SK-N-MC (cell line): Measurements from ENCODE around the gene TMEM8B.

Experiments used
- DNase-seq: peaks from one replicate; pipeline ENCODE4 v3.0.0-alpha.2; 2011; ENCODE audit warnings: low read depth, low spot score
- H3K27ac ChIP-seq: fragments of 200-600 bp; sonication (generic); 2 replicates; pipeline ENCODE4 v1.5.1; 2016; ENCODE audit warnings: mixed run types
- H3K36me3 ChIP-seq: fragments of 200-600 bp; sonication (generic); 2 replicates; pipeline ENCODE4 v1.6.1; 2017; ENCODE audit warnings: antibody characterized with exemption, low read length, mixed read lengths; ENCODE audit not compliant: insufficient read depth
- H3K4me3 ChIP-seq: fragments of 200-600 bp; sonication (generic); 2 replicates; pipeline ENCODE4 v1.5.1; 2016
- H3K9ac ChIP-seq: fragments of 200-600 bp; sonication (generic); 2 replicates; pipeline ENCODE4 v1.8.0; 2017; ENCODE audit warnings: mixed run types, mixed read lengths; ENCODE audit not compliant: insufficient read length
- H3K9me3 ChIP-seq: fragments of 200-600 bp; sonication (generic); 2 replicates; pipeline ENCODE4 v1.6.1; 2017; ENCODE audit warnings: low read depth, mild to moderate bottlenecking, antibody characterized with exemption, low read length, moderate library complexity, mixed read lengths
- EZH2 ChIP-seq: fragments of 200-600 bp; sonication (generic); IDR thresholded peaks from one replicate; pipeline ENCODE4 v1.6.1; 2017; ENCODE audit warnings: antibody characterized with exemption
- FOXP2 ChIP-seq: optimal IDR thresholded peaks from 2 replicates; pipeline ENCODE3; 2011; ENCODE audit warnings: mild to moderate bottlenecking, moderate library complexity; ENCODE audit not compliant: insufficient read depth; ENCODE audit errors: extremely low read length, control extremely low read depth
- POLR2AphosphoS5 ChIP-seq: IDR thresholded peaks from 2 replicates; pipeline ENCODE4 v1.6.1; 2012; ENCODE audit warnings: mild to moderate bottlenecking, low read depth, low read length, borderline replicate concordance

Gene TMEM8B

GRCh38 chr9:35862328-35862727 is 33.3 kb downstream of the TMEM8B start:
- DNase-seq: no peak
- Histone ChIP-seq H3K9me3 (no peaks in the 10 kb centered on the region), H3K36me3 (no peaks in the 10 kb centered on the region), H3K27ac (no peak overlapping the region), H3K9ac (no peak overlapping the region), H3K4me3 (no peak overlapping the region)
- TF ChIP-seq FOXP2 (no peak), POLR2AphosphoS5 (no peak), EZH2 (no peak)

- no peak for DNase-seq
- Histone ChIP-seq H3K36me3 (no peaks in the 10 kb centered on the region), H3K27ac (no peak overlapping the region), H3K4me3 (no peak overlapping the region), H3K9me3 (no peaks in the 10 kb centered on the region), H3K9ac (no peak overlapping the region)
- no peak for TF ChIP-seq FOXP2
Observed at GRCh38 chr9:35863583-35863982, 34.6 kb downstream of the TMEM8B start.

GRCh38 chr9:35864695-35865255 is 35.7 kb downstream of the TMEM8B start:
- DNase-seq: no peak
- TF ChIP-seq FOXP2 (no peak), POLR2AphosphoS5 (no peak), EZH2 (no peak)
- no peaks in the 10 kb centered on the region for H3K36me3 ChIP-seq
- H3K9ac ChIP-seq: no peak overlapping the region
- no peak overlapping the region for H3K27ac ChIP-seq
- no peaks in the 10 kb centered on the region for H3K9me3 ChIP-seq
- no peak overlapping the region for H3K4me3 ChIP-seq

- Histone ChIP-seq H3K36me3 (no peaks in the 10 kb centered on the region), H3K9me3 (no peaks in the 10 kb centered on the region), H3K27ac (no peak overlapping the region), H3K4me3 (no peak overlapping the region), H3K9ac (no peak overlapping the region)
- TF ChIP-seq EZH2: no peak
- no peak for TF ChIP-seq POLR2AphosphoS5
- no peak for TF ChIP-seq FOXP2
- no peak for DNase-seq
Observed at GRCh38 chr9:35867538-35867937, 38.5 kb downstream of the TMEM8B start.

- H3K4me3 ChIP-seq: no peak overlapping the region
- no peak overlapping the region for H3K9ac ChIP-seq
- H3K9me3 ChIP-seq: no peaks in the 10 kb centered on the region
- H3K36me3 ChIP-seq: no peaks in the 10 kb centered on the region
- TF ChIP-seq POLR2AphosphoS5 (no peak), FOXP2 (no peak), EZH2 (no peak)
- no peak for DNase-seq
- no peak overlapping the region for H3K27ac ChIP-seq
Observed at GRCh38 chr9:35868933-35869332, 39.9 kb downstream of the TMEM8B start.

GRCh38 chr9:35869621-35870216 is 40.7 kb downstream of the TMEM8B start:
- no peak overlapping the region for H3K9ac ChIP-seq
- H3K36me3 ChIP-seq: no peaks in the 10 kb centered on the region
- no peak for DNase-seq
- H3K4me3 ChIP-seq: no peak overlapping the region
- TF ChIP-seq EZH2 (no peak), POLR2AphosphoS5 (no peak), FOXP2 (no peak)
- H3K27ac ChIP-seq: no peak overlapping the region
- no peaks in the 10 kb centered on the region for H3K9me3 ChIP-seq

- no peak within 1 kb of the TSS for H3K27ac ChIP-seq
- no peaks in the 10 kb centered on the region for H3K9me3 ChIP-seq
- no peaks in the 10 kb centered on the region for H3K36me3 ChIP-seq
- H3K9ac ChIP-seq: no peak within 1 kb of the TSS
- H3K4me3 ChIP-seq: no peak within 1 kb of the TSS
- no peak for DNase-seq
- TF ChIP-seq POLR2AphosphoS5: no peak
- no peak for TF ChIP-seq FOXP2
- TF ChIP-seq EZH2: no peak
Observed at GRCh38 chr9:35870351-35870923, 41.4 kb downstream of the TMEM8B start, which contains the start of gene OR13J1. TSS of gene OR13J1 (minus strand) at chr9:35870401. CDS start at chr9:35870401, 0 bp downstream.

- Histone ChIP-seq H3K9ac (no peak overlapping the region), H3K36me3 (no peaks in the 10 kb centered on the region), H3K4me3 (no peak overlapping the region), H3K27ac (no peak overlapping the region), H3K9me3 (peaks cover 4% of the 10 kb centered on the region; the same call in 1 of the 2 replicates)
- no peak for DNase-seq
- TF ChIP-seq EZH2 (no peak), FOXP2 (no peak), POLR2AphosphoS5 (no peak)
Observed at GRCh38 chr9:35871545-35871944, 42.5 kb downstream of the TMEM8B start.
